ENCODE measurements around the gene EID3. TPM values are rescaled to one million over a fixed set of nuclear protein-coding genes. Genes with fewer than 3 reads are reported as not detected.
"Not testable (repeated sequence)": the region's sequence is repeated elsewhere in the genome, so short reads cannot be mapped to it uniquely, and the experiment has no call there.

Gene EID3
- total RNA-seq, 1 donor from 2014 or later = 2.9 TPM

- Mint-ChIP-seq H3K4me3 (no peak overlapping the region), H3K27ac (peak overlapping the region; percentile 20)
Measured at GRCh38 chr12:104321949-104322348, 18.4 kb downstream of the EID3 start.

GRCh38 chr12:104322533-104322932 is 19.0 kb downstream of the EID3 start:
- not testable (repeated sequence) for H3K27ac Mint-ChIP-seq; H3K27me3 Mint-ChIP-seq; DNase-seq (ENCODE audit: extremely low spot score, unreplicated experiment); H3K4me3 Mint-ChIP-seq; H3K9me3 Mint-ChIP-seq; H3K4me1 Mint-ChIP-seq (ENCODE audit: unreplicated experiment)
- peaks cover 56% of the 10 kb centered on the region for H3K36me3 Mint-ChIP-seq

More at GRCh38 chr12:104321949-104322348, 18.4 kb downstream of the EID3 start:
- H3K36me3 Mint-ChIP-seq = peaks cover 51% of the 10 kb centered on the region
- no peaks in the 10 kb centered on the region for H3K4me1 Mint-ChIP-seq (ENCODE audit: unreplicated experiment)
- no peak for TF ChIP-seq CTCF (conservative IDR thresholded peaks at IDR 0.05)
- H3K27me3 Mint-ChIP-seq = no peaks in the 10 kb centered on the region
- H3K9me3 Mint-ChIP-seq = no peaks in the 10 kb centered on the region
- no peak for DNase-seq (ENCODE audit: extremely low spot score, unreplicated experiment)

DNA sequence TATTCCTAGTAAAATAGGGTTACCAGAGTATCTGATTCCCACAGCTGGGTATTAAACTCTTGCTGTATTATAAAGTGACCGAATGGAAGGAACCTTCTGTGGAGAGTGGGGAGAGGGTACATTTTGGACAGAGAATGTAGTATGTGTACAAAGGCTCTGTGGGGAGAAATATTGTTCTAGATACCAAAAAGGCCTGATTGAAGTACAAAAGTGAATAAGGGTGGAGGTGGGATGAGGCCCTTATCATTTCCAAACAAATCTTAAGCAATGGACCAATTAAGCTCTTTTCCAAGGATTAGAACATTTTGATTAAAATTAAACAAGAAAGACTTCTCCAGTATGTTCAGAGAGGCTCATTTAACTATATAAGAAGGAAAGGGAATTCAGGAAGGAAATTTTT is 20.4 kb downstream of the EID3 start:
- peaks cover 54% of the 10 kb centered on the region for H3K36me3 Mint-ChIP-seq

DNA sequence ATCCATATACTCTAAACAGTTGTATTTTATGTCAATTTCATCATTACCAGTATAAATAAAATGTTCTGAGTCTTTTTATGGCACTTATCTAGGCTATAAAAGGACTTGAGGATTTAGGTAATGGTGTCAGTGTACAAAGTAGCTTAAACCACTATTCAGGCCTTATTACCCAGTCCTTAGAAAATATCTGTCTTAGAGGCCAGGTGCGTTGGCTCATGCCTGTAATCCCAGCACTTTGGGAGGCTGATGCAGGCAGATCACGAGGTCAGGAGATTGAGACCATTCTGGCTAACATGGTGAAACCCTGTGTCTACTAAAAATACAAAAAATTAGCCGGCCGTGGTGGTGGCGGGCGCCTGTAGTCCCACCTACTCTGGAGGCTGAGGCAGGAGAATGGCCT is 24.7 kb downstream of the EID3 start:
- H3K4me1 Mint-ChIP-seq (ENCODE audit: unreplicated experiment); H3K4me3 Mint-ChIP-seq; H3K27me3 Mint-ChIP-seq; H3K9me3 Mint-ChIP-seq; DNase-seq (ENCODE audit: extremely low spot score, unreplicated experiment); H3K27ac Mint-ChIP-seq: not testable (repeated sequence)
- H3K36me3 Mint-ChIP-seq = peaks cover 36% of the 10 kb centered on the region

More for the DNA sequence above, 20.4 kb downstream of the EID3 start:
- Mint-ChIP-seq H3K27me3 (no peaks in the 10 kb centered on the region), H3K27ac (peak overlapping the region; percentile 42), H3K4me1 (ENCODE audit: unreplicated experiment) (no peaks in the 10 kb centered on the region), H3K9me3 (no peaks in the 10 kb centered on the region), H3K4me3 (no peak overlapping the region)
- TF ChIP-seq CTCF (conservative IDR thresholded peaks at IDR 0.05) = no peak
- no peak for DNase-seq (ENCODE audit: extremely low spot score, unreplicated experiment)

GRCh38 chr12:104328790-104329189 is 25.3 kb downstream of the EID3 start:
- DNase-seq (ENCODE audit: extremely low spot score, unreplicated experiment) = no peak
- Mint-ChIP-seq H3K9me3 (no peaks in the 10 kb centered on the region), H3K27ac (no peak overlapping the region), H3K4me1 (ENCODE audit: unreplicated experiment) (no peaks in the 10 kb centered on the region), H3K4me3 (no peak overlapping the region), H3K36me3 (peaks cover 38% of the 10 kb centered on the region), H3K27me3 (no peaks in the 10 kb centered on the region)
- TF ChIP-seq CTCF (conservative IDR thresholded peaks at IDR 0.05) = no peak

DNA sequence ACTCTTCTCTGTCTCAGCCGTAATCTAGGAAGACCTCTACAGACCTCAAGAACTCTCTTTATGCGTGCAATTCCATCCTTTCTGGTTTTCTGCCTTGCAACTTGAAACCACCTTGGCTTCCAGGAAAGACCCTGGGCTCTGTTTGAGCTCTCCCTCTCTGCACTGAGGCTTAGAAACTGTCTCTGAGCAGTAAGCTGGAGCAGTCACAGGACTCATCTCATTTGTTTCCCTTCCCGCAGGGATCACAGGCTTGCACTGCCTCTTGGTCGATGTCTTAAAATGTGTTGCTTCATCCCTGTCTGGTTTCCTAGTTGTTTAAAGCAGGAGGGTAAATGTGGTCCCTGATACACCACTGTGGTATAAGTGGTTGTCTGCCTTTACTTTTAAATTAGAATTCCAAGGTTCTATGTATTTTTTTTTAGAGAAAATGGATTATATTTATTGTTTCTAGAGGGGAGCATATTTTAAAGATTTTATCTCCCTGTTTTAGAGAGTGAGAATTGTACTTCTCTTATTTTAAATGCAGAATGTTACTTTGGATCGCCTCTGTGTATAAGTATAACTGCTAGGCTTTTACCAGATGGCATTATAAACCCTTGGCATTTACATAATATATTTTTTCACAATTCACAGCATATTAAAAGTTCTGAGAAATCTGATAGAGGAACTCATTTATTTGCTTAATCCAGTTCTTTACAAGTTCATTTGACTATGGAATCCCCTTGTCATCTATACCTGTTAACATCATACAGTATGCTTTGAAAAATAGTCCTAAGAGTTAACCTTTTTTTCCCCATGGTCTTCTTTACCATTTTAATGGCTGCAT is 26.4 kb downstream of the EID3 start:
- no peak for DNase-seq (ENCODE audit: extremely low spot score, unreplicated experiment)
- peaks cover 33% of the 10 kb centered on the region for H3K36me3 Mint-ChIP-seq
- H3K9me3 Mint-ChIP-seq = no peaks in the 10 kb centered on the region
- no peaks in the 10 kb centered on the region for H3K4me1 Mint-ChIP-seq (ENCODE audit: unreplicated experiment)
- no peaks in the 10 kb centered on the region for H3K27me3 Mint-ChIP-seq
- TF ChIP-seq CTCF (conservative IDR thresholded peaks at IDR 0.05) = no peak
- no peak overlapping the region for H3K4me3 Mint-ChIP-seq
- H3K27ac Mint-ChIP-seq = no peak overlapping the region
